ENCODE measurements around the gene MUCL3.
"Not testable (repeated sequence)": the region's sequence is repeated elsewhere in the genome, so short reads cannot be mapped to it uniquely, and the experiment has no call there.

GRCh38 chr6:30927080-30927479 lies 13.7 kb upstream of the MUCL3 start:
- not testable (repeated sequence) for TF ChIP-seq CTCF, POLR2A (IDR thresholded peaks at IDR 0.05)
